HG03280 (cell line): ENCODE data around the gene ITGB1BP1.
A peak's percentile ranks its signal among the peaks of the same experiment; 100 is the strongest.

Experiments
- ATAC-seq: cut with Tn5 transposase; IDR thresholded peaks from one replicate; pipeline ENCODE4 v1.9.1; 2021; ENCODE audit warnings: mild to moderate bottlenecking, moderate library complexity; ENCODE audit not compliant: unreplicated experiment

The ITGB1BP1 gene

DNA sequence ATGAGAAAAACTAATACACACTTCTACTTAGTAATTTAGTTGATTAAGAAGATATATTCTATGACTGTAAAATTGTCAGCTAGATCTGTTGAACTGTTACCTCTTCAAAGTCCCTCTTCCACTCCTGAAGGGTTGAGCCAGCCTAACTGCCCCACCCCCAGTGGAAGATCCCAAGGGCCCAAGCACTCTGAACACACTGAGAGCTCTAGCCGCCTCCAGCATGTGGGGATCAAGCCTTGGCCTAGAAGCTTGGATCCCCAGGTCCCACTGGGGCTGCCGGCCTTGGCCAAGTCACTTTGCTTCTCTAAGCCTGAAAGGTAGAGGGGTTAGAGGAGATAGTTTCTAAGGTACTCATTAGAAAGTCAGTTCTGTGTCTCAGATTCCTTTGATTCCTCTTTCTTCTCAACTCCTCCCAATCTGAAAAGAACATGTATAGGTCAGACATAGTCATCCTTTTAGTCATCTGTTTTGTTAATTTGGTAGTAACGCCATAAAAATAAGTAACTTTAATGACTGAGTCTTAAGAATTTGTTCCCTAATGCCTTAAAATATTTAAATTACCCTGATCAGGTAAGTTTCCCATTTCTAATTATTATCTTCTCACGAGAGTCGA lies 5.7 kb upstream of the ITGB1BP1 start:
- no peak for ATAC-seq

DNA sequence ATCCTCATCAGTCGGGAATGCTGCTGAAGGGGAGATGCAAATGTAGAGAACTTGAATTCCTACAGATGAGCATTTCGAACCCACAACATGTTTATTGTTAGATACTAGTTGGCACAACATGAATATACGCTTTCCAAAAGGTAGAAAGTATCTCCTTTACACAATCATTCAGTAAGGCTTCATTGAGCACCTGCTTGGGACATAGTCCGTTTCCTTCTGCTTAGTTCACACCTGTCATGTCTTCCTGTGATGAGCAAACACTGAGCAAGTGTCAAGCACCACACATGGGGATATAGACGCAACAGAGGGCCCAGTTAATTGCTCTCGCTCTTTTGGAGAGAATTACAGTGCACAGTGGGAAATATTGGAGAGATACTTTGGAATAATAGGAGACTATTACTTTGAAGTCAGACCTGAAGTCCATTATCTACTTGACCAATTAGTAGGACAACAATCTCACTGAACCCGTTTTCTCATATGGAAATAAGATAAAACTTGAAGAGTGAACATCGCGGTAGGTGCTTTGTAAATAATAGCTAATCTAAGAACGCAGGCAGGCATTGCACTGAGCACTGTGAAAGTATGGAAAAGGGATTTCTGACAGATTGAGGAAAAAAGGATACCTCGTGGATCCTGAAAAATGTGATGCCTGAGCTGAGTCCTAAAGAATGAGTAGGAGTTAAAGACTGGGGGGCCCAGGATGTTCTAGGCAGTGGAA lies 1.3 kb upstream of the ITGB1BP1 start:
- no peak for ATAC-seq

DNA sequence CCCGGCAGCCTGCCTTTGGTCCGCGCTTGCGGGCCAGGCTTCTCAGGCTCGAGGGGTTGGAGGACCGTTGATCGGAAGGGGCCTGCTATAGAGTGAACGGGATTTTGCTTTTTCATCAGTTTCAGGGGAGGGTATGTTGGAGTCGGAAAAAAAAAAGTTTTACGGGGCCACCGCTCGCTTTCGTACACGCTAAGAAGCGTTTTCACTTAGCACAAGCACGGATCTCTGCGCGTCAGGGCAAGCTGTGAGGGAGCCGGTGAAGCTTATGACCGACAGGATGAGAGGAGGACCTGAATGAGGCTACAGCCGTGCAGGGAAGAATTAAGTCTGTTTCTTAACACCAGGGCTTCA lies 569 bp upstream of the ITGB1BP1 start:
- peak; percentile 4 for ATAC-seq

DNA sequence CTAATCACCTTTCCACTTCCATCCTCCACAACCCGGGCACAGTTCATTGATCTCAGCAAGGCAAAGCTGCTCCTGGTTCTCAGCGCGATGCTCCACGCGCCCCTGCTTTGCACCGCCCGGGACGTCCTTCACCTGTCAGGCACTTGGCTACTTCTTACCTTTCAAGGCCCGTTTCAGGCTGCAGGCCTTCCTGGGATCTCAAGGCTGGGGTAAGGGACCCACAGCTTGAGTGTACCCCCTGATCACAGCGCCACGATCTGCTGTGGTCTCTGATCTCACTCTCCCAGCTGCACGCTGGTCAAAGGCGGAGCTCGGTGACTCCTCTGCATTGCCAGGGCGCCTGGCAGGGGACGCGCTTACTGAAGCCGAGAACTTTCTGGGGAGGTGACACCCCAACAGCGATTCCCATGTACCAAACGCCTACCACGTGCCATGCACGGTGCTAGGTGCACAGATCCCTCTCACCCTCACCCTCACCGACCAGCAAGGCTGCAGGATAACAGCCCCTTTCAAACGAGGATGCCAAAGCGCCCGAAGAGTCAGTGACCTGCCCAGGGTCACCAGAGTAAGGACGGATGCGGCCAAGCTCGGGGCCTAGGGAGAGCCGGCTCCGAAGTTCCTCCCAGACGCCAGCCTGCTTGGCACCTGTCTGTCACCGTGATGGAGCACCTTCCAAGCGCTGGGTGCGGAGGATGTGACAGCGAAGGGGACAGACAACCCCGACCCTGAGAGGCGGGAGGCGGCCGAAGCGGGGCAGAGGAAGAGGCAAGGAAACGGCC lies 818 bp downstream of the ITGB1BP1 start:
- peak; percentile 29 for ATAC-seq

DNA sequence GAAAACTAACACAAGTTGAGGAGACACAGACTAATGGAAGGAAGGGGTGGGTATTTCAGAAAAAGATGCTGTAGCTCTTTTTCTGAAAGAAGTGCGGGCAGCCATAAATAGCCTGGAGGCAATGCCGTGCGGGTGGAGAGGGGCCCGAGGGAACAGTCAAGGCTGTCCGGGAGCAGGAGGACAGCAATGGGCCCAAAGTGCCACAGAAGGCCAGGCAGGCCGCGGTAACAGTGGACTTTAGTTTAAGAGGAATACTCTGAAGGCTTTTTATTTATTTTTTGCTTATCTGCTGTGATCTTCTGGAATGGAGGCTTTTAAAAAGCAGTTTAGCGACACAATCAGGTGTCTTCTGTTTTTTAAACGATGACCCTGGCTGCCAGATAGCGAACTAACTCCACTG lies 2.8 kb downstream of the ITGB1BP1 start:
- no peak for ATAC-seq

DNA sequence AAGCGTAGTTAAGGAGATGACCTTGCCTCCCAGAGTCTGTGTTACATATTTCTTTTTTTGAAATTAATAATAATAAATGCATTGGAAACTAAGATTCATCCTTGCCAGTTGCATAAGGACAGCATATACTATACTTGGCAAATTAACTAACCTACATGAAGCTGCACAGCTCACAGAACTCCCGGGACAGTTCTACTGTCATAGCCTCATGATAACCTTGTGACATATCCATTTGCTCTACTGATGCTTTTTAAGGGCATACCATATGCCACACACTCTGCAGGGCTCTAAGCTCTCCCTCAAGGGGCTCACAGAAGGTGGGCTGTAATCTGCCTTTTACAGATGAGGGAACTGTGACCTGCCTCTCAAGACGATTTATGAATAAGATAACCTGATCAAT lies 3.8 kb downstream of the ITGB1BP1 start:
- no peak for ATAC-seq

DNA sequence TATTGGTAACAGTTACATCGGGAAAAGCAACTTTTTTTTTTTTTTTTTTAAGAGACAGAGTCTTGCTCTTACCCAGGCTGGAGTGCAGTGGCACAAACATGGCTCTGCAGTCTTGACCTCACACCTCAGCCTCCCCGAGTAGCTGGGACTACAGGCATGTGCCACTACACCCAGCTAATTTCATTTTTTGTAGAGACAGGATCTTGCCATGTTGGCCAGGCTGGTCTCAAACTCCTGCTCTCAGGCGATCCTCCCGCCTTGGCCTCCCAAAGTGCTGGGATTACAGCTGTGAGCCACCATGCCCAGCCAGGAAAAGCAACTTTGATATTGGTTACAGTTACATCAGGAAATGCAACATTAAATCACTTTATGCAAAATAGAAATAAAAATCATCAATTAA lies 4.6 kb downstream of the ITGB1BP1 start:
- no peak for ATAC-seq

DNA sequence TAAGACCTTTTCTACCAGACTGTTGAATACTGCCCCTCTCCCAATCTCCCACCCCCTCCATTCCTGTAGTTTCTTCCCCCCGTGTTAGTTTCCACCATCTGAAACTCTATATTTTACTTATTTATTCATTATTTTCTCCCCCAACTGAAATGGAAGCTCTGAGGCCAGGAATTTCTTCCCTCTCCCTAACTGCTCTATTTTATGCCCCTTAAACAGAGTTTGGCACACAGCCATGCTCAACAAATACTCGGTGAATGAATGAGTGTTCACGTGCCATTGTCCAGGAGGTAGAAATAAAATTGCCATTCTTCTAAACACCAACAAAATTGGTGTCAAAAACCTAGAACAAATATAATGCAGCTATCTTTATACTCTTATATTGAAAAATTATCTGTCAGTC lies 5.6 kb downstream of the ITGB1BP1 start:
- no peak for ATAC-seq

DNA sequence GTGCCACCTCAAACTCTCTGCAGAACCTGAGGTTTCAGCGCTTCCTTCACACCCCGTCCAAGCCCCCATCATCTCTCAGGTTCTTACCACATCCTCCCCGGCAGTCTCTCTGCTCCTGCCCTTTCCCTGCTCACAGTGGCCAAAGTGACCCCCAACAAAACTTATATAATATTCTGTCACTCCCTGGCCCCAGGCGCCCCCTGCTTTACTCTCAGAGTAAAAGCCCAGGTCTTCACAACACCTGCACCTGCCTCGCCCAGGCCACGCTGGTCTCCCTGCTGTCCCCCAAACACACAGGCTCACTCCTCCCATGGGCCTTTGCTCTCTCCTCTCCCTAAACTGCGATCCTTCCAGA lies 6.4 kb downstream of the ITGB1BP1 start:
- ATAC-seq = no peak

DNA sequence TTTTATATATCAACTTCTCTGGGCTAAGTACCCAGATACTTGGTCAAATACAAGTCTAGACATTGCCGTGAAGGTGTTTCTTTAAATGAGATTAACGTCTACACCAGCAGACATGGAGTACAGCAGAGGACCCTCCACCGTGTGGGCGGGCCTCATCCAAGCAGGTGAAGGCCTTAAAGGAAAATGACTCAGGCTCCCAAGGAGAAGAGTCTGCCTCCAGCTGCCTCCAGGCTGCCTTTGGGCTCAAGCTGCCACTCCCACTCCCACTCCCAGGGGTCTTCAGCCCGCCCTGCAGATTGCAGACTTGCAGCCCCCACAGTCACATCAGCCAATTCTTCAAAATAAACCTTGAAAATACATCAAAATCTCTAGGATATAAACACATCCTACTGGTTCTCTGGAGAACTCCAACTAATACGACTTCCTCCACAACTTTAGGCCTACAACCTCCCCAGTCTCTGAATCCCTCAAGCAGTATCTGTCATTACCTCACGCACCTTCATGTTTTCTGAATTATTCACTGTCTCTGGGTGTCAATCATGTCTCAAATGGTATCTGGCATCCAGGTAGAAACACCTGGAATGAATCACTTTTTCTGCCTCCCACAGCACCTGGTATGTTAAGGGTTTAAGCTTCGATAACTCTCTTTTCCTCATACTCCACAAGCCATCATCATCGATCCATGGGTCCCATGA lies 6.9 kb downstream of the ITGB1BP1 start:
- no peak for ATAC-seq

DNA sequence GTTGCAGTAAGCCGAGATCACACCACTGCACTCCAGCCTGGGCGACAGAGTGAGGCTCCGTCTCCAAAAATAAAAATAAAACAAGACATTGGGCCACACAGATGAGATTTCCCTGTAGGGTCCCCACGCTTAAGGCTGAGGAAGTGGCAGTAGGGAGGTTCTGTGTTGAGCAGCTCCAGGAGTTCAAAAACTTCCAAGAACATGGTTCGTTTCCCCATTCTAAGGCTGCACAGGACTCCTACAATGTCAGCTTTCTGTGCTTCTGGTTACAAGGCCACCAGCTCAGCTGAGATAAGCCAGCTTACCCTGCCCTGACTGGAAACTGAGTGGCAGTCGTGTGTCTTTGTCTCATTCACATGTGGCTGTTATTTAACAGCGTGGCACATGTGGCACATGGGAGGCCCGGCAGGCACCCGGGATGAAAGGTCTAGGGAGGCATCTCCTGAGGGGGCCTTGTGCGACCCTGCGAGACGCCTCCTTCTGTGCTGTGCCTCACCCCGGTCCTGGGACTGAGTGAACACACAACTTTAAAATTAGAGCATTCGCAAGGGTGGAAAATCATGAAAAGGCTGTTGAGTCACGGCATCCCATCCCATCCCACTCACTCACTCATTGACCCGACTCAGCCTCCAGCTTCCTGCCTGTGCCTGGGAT lies 7.7 kb downstream of the ITGB1BP1 start:
- no peak for ATAC-seq

DNA sequence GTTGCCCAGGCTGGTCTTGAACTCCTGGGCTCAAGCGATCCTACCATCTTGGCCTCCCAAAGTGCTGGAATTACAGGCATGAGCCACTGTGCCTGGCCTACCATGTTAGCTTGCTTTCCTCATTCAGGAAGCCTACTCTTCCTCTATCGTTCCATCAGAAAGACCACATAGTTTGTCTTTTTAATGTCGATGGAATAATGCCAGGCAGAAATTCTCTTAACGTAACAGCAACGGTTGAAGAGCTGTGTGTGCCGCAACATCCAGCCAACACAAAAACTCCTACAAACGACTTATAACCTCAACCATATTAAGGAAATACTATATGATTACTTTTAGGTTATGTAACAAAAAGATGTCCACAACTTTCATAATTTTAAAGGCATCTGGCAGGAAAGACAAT lies 10.5 kb downstream of the ITGB1BP1 start:
- no peak for ATAC-seq

DNA sequence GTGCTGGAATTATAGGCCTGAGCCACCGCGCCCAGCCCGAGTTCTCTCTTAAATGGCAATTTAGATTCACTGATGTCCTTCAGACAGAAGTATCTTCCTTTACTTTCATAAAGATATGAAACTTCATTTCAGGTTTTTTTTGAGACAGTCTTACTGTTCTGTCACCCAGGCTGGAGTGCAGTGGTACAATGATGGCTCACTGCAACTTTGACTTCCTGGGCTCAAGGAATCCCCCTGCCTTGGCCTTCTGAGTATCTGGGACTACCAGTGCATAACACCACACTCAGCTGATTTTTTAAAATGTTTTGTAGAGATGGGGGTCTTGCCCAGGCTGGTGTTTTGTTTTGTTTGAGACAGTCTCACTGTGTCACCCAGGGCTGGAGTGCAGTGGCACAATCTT lies 13.2 kb downstream of the ITGB1BP1 start:
- no peak for ATAC-seq

DNA sequence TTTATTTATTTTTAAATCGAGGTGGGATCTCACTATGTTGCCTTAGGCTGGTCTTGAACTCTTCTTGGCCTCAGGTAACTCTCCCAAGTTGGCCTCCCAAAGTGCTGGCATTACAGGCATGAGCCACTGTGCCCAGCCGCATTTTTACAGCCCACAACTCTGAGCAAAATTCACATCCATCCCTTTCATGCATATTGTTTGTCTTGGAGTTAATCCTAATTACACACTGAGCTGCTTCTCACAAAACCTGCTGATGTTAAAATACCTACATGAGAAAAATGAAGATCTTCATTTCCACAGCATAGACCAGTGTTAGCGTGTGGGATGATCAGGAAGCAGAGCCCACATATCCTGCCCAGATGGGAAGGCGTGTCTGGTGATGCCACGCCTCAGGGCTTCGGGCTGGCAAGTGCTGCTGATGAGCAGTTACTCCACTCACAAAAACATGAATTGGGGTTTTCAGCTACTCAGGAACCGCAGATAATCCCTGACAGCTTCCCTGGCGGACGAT lies 14.6 kb downstream of the ITGB1BP1 start:
- no peak for ATAC-seq

DNA sequence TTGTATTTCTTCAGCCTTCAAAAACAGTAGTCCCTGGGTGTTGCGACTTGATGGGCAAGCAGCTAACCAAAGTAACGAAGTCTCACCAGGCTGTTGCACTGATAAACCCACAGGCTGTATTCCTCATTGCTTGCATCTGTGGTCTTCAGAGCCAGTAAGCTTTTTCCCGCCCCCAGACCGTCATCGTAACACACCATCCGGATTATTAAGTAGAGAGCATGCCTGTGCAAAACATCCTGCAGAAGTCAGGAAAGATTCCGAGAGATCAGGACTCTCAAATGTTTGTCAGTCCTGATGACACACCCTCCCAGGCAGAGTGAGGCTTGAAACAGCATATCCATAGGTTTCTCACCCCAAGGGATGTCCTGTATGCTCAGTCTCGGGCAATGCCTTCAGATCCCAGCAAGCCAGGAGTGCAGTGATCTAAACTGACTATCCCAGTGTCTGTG lies 15.9 kb downstream of the ITGB1BP1 start:
- ATAC-seq = no peak

DNA sequence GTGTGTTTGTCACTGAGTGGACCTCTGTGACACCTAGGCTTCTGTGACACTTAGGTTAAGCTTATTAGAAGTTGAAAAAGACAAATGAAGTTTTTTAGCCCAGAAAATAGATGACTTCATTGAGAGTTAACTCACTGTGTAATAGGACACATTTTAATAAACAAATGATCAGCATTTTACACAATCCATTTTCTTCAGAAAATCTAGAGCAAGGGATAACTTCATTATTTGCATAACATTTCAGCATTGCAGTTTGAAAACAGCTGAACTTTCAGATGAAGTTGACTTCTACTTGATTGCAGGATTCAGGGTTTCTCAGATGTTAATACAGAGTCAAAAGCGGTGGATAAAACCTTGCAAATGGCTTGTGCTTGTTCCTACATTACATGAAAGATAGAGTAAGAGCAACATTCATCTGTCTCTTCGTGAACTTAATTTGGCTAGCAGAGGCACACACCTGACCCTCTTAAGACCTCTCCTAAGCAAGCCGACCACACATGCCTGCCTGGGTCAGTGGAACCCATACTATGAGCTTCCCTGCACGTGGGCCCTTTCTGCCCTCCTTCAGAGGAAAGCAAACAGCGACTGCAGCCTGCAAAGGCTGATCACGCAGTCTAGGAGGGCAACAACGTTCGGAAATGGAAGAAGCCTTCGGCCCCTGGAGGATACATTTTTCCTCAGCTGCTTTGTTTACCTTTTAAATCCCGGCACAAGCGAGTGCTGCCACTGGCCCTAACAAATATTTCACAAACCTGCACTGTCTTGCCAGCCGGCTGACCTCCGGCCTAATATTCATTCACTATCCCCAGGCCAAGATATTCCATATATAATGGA lies 16.6 kb downstream of the ITGB1BP1 start:
- no peak for ATAC-seq

DNA sequence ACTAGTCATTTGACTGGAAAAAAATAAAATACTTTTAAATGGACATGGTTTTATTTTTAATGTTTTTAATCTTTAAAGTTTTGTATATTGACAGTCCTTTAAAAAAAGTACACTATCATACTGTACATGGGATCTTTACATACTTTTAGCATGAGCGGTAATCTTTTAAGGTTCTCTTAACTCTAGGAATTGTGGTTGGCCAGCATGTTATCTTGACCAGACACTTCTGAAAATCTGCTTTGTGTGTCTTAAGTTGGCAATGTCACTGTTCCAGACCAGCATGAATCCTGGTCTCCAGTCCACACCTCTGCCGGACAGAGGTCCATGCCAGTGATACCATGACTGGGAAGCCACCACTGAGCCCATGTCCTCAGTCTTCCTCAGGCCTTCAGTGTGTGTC lies 17.7 kb downstream of the ITGB1BP1 start:
- no peak for ATAC-seq

DNA sequence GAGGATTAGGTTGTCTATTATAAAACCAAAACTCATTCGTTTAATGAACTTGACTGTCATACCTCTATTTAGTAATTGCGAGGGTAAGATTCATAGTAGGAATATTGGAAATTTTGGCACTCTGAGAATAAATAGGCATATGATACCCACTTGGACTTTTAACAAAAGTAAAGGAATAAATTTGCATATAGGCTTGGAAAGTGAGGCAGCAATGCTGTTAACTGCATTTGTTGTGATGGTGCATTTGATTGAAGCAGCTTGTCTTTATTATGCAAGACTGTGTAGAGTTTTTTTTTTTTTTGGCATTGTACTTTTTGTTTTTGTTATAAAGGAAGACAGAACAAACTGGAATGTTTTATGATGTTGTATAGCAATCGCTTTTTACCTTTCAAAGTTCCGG lies 18.9 kb downstream of the ITGB1BP1 start:
- ATAC-seq = no peak

DNA sequence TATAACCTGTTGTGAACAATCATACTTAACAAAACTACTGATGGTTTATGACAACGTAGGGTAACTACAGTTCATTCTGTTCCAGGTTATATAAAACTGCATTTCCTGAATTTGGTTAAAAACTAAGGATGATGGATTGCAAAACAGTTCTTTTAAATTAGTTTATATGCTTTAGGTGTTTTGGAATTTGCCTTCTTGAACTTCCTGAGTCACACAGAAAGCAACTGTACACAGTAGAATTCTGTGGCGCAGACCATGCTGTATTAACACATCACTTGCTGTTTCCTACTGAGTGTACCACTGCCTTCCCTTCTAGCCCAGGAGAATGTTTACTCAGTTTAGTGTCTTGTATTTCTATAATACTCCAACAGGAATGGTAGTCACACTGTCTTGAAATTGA lies 19.4 kb downstream of the ITGB1BP1 start:
- ATAC-seq = no peak
